Measurements from ENCODE around the gene HCFC1R1. TPM values are rescaled to one million over a fixed set of nuclear protein-coding genes. Genes with fewer than 3 reads are reported as not detected.
A peak's percentile ranks its signal among the peaks of the same experiment; 100 is the strongest.

The HCFC1R1 gene
- total and polyA plus RNA-seq, 2 of the 8 experiments (the other 6 are each of a cell fraction or from before 2014, with no cell fraction given): 72.7 to 138 TPM

GRCh38 chr16:3008690-3009037 lies 15.1 kb downstream of the HCFC1R1 start:
- H3K23ac ChIP-seq (ENCODE audit: insufficient read length): no peak overlapping the region
- H4K5ac ChIP-seq (ENCODE audit: insufficient read length, low read depth, low read length): peak overlapping the region; percentile 94
- TF ChIP-seq JUN (IDR thresholded peaks at IDR 0.05; ENCODE audit: low read depth, low read length) (no peak), POLR2AphosphoS5 (IDR thresholded peaks at IDR 0.05; ENCODE audit: low read depth, low read length) (peak; percentile 9; the same call in 1 of the 2 replicates), CTBP2 (IDR thresholded peaks at IDR 0.05; ENCODE audit: borderline replicate concordance, insufficient read depth, insufficient read length, low read length) (peak; percentile 13)
- H4K8ac ChIP-seq (ENCODE audit: extremely low read depth, insufficient read depth, low read length): peak overlapping the region; percentile 87; the same call in 1 of the 2 replicates
- ChIA-PET POLR2A (ENCODE audit: partially characterized antibody) (interaction anchor here (1.3 to 35.7 kb wide), 15 partner anchors 8 to 90 kb away, joined by 3 to 1808 read pairs (median 13); partner anchors contain the start of genes BICDL2, CLDN6, CLDN9 and HCFC1R1), CTCF (ENCODE audit: partially characterized antibody) (interaction anchor here (0.8 to 17.3 kb wide), 3 partner anchors 20 to 121 kb away, joined by 3 to 639 read pairs (median 4); partner anchors contain the start of genes BICDL2, CLDN6, HCFC1R1 and THOC6)
- peak overlapping the region; percentile 100 for H3K18ac ChIP-seq (ENCODE audit: extremely low read depth, low read length)
- peaks cover 0 to 6% of the 10 kb centered on the region in 2 experiments; a peak in 1 of 4 replicates for H3K79me2 ChIP-seq (ENCODE audit: control insufficient read depth in 1 of 2, insufficient read depth in 2 of 2, low read length in 2 of 2)
- 8% methylated on average over 4 of the region's 4 CpGs; no CpG with 5 or more reads in 1 of the 2 experiments for WGBS, 2 experiments (ENCODE audit: extremely low coverage in 1 of 2, insufficient coverage in 1 of 2, insufficient read length in 1 of 2, insufficient replicate concordance in 2 of 2, low coverage in 1 of 2, low lambda C conversion rate in 2 of 2, missing lambda C conversion rate in 1 of 2)
- H3K4ac ChIP-seq (replicated peaks; ENCODE audit: insufficient read length, low read depth, low read length): peak overlapping the region; percentile 79
- H2BK5ac ChIP-seq (ENCODE audit: low read depth, low read length): peak overlapping the region; percentile 97
- peak overlapping the region; percentile 99 for H4K91ac ChIP-seq (replicated peaks; ENCODE audit: insufficient read length, low read length)
- H3K23me2 ChIP-seq (ENCODE audit: low read depth, low read length): peaks cover 27% of the 10 kb centered on the region
- H2AK5ac ChIP-seq (ENCODE audit: low read depth, low read length): peak overlapping the region; percentile 94
- no peak overlapping the region for H2AFZ ChIP-seq (ENCODE audit: low read length)
- FAIRE-seq (no peak), DNase-seq (ENCODE audit: low read depth in 1 of 2, low spot score in 2 of 2) (no peak)
- H4K20me1 ChIP-seq (replicated peaks in 1 of 2; ENCODE audit: control insufficient read depth in 1 of 2, insufficient read depth in 2 of 2, low read length in 2 of 2): peaks cover 2 to 8% of the 10 kb centered on the region in 2 experiments
- no peak overlapping the region for H2BK15ac ChIP-seq (ENCODE audit: low read length)
- H2BK20ac ChIP-seq (ENCODE audit: low read length): peak overlapping the region; percentile 62; the same call in 1 of the 2 replicates
- peak overlapping the region; percentile 0 to 52 (median 39); a peak in 6 of 8 replicates for H3K4me3 ChIP-seq (ENCODE audit: extremely low read depth in 1 of 4, insufficient read depth in 2 of 4, low read depth in 3 of 4, low read length in 4 of 4)
- no peaks in the 10 kb centered on the region; the same call in 1 of the 2 replicates for H3K79me1 ChIP-seq (ENCODE audit: low read depth, low read length)
- peak overlapping the region; percentile 84 to 88 for H3K4me2 ChIP-seq (ENCODE audit: insufficient read depth in 1 of 2, low read depth in 2 of 2, low read length in 2 of 2)
- H3K9ac ChIP-seq (replicated peaks in 1 of 4; ENCODE audit: extremely low read depth in 1 of 4, low read depth in 3 of 4, low read length in 3 of 4): peak overlapping the region in 2 of 4 experiments; percentile 15 to 54; a peak in 4 of 7 replicates
- H3K27me3 ChIP-seq (replicated peaks in 1 of 4; ENCODE audit: control insufficient read depth in 3 of 4, extremely low read depth in 1 of 4, insufficient read depth in 3 of 4, low read length in 3 of 4): no peaks in the 10 kb centered on the region; a peak in 1 of 7 replicates
- H3K9me3 ChIP-seq (ENCODE audit: insufficient read depth in 2 of 2, low read depth in 1 of 2, low read length in 1 of 2): no peaks in the 10 kb centered on the region
- peaks cover 20 to 62% (median 53%) of the 10 kb centered on the region in 4 experiments for H3K4me1 ChIP-seq (replicated peaks in 1 of 4; ENCODE audit: control insufficient read depth in 3 of 4, insufficient read depth in 4 of 4, low read length in 3 of 4)
- no peak overlapping the region for H3K14ac ChIP-seq (ENCODE audit: insufficient read length)
- peak overlapping the region; percentile 88 for H3K56ac ChIP-seq (replicated peaks; ENCODE audit: insufficient read length, low read depth, low read length)
- H3K27ac ChIP-seq (ENCODE audit: low read depth, low read length): peak overlapping the region; percentile 96
- peaks cover 0 to 3% (median 0%) of the 10 kb centered on the region in 4 experiments; a peak in 1 of 8 replicates for H3K36me3 ChIP-seq (ENCODE audit: control insufficient read depth in 2 of 4, insufficient read depth in 4 of 4, low read length in 3 of 4)
- peak overlapping the region; percentile 96 for H2BK120ac ChIP-seq (replicated peaks; ENCODE audit: low read depth, low read length)
- peak overlapping the region; percentile 94 for H2BK12ac ChIP-seq (ENCODE audit: low read depth, low read length)

Data from H1 (cell line).